Measurements from ENCODE around the gene OR52E1.
A peak's percentile ranks its signal among the peaks of the same experiment; 100 is the strongest.
"Not testable (repeated sequence)": the region's sequence is repeated elsewhere in the genome, so short reads cannot be mapped to it uniquely, and the experiment has no call there.

The OR52E1 gene
- total RNA-seq, result 0 to 0.44 (median 0) reads per million in 17 experiments

- no peak for DNase-seq
These were observed at the start of gene OR52E1 for GRCh38 chr11:5069272-5069671. OR52E1 (plus strand) TSS chr11:5069572.

- DNase-seq, result no peak
These were observed 47.4 kb upstream of the OR52E1 start for GRCh38 chr11:5021996-5022395.

- DNase-seq, result no peak
These were observed 32.7 kb upstream of the OR52E1 start for GRCh38 chr11:5036669-5037068.

DNA sequence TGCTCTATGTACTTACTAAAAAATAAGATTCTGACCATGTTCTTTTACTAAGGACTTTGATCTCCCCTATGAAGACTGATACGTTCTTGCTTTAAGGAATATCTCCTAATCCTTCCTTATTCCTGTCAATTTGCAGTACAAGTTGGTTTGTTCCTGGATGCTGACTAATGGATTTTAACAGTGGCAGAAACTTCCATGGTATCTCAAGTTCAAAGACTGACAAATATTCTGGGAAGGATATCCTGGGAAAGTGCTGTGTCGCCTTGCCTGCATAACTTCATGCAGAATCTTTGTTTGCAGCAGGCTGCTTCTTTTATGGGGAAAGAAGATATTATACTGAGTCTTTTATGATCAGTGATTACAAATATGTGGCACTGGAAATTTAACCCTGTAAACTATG, 31.4 kb upstream of the OR52E1 start:
- no peak for DNase-seq

DNA sequence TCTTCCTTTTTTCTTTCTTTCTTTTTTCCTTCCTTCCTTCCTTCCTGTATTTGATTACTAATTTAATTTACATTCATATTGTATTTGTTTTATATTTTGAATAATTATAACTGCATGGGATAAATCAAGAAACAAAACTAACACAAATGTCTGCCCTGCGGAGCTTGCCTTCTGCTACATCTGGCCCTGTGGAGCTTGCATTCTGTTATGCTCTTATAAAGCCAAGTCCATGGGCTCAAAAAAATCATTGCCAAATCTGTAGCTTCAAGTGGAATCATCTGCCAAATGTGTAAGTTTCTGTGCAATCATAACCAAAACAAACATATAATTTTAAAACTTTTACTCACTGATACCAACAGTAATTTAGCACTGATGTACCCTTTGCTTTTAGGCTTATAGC, 31.0 kb upstream of the OR52E1 start:
- DNase-seq, result no peak

DNA sequence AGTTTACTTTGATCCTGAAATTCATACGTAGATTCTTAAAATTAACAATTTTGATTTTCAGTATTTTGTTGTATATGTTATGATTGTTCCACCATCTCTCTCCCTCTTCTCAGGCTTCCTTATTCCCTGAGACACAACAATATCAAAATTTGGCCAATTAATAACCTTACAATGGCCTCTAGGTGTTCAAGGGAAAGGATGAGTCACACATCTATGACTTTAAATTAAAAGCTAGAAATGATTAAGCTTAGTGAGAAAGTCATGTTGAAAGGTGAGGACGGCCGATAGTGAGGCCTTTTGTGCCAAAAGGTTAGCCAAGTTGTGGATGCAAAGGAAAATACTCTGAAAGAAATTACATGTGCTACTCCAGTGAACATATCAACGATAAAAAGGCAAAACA, 28.5 kb upstream of the OR52E1 start:
- no peak for DNase-seq

- no peak for DNase-seq
These were observed 27.3 kb upstream of the OR52E1 start for GRCh38 chr11:5042091-5042490.

GRCh38 chr11:5043380-5043779, 26.0 kb upstream of the OR52E1 start:
- DNase-seq, result peak in 1 of 4 experiments; percentile 3

DNA sequence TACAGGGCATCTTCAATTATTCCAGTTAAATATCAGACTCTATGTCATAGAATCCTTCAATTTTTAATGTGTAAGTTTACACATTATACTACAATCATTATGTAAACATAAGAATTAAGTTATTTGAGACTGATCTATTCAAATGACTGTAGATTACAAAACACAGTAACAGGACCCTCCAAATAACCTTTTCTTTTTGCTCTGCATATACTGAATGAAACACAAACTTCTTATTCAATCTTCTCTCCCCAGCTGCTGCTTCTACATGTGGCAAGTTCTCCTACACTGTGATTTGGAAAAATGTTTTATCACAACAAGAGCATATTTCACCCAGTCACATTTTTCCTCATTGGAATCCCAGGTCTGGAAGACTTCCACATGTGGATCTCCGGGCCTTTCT, 23.1 kb upstream of the OR52E1 start, which contains the start of gene OR52J3:
OR52J3 (plus strand) TSS at position 301 of the 400 bp plus-strand sequence; CDS start at position 301, 0 bp downstream.
- no peak for DNase-seq

- DNase-seq, result no peak
These were observed 22.5 kb upstream of the OR52E1 start for GRCh38 chr11:5046754-5047330.

GRCh38 chr11:5058679-5059078, 10.7 kb upstream of the OR52E1 start:
- not testable (repeated sequence) for DNase-seq

GRCh38 chr11:5059391-5059790, 10.0 kb upstream of the OR52E1 start, which contains the start of gene OR52E2:
OR52E2 (minus strand) TSS chr11:5059627; CDS start chr11:5059627, 0 bp downstream.
- no peak for DNase-seq

DNA sequence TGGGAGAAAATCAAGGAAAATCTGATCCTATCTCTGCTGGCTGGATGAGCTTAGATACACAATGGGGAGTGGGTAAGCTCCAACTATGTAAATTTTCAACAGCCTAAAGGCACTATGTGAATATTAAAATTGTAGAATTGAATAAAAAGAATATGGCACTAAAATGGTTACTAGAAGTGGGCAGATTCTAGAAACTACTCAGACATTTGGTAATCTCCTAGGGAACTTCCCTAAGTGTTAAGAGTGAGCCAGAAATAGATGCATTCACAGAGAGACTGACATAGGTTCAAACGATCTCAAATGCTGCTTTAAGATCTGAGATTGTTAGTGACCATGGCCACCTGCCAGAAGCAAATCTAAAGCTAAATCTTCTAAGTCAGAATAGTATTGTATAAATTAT, 4.3 kb upstream of the OR52E1 start:
- peak in 2 of 4 experiments; percentile 1 to 3 for DNase-seq

DNA sequence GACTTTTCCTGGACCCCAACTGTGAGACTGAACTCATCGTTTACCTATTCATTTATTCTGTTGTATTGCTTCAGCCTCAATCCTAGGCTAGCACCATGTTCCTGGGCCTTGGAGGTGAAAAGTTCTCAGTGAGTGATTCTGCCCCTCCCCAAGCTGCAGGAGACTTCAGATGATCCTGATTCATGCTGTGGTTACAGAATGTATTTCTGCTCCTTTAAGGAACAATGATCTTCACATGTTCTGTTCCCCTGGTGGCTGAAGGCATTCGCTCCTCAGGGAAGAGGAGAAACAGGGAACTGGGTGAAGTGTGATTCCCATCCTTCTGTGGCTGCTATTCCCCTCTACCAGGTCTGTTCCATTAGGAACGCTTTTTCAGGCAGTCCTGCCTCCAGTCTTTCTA, 2.4 kb downstream of the OR52E1 start:
- DNase-seq, result no peak

DNA sequence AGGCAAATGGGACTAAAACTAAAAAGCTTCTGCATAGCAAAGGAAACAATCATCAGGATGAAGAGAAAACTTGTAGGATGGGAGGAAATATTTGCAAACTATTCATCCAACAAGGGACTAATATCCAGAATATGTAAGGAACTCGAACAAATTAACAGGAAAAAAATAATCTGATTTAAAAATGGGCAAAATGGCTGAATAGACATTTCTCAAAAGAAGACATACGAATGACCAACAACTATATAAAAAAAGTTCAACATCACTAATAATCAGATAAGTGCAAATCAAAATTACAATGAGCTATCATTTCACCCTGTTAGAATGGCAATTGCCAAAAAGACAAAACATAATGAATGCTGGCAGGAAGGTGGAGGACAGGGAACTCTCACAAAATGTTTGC, 12.0 kb downstream of the OR52E1 start:
- DNase-seq, result no peak

- DNase-seq, result no peak
These were observed 14.2 kb downstream of the OR52E1 start for GRCh38 chr11:5083602-5084001.

DNA sequence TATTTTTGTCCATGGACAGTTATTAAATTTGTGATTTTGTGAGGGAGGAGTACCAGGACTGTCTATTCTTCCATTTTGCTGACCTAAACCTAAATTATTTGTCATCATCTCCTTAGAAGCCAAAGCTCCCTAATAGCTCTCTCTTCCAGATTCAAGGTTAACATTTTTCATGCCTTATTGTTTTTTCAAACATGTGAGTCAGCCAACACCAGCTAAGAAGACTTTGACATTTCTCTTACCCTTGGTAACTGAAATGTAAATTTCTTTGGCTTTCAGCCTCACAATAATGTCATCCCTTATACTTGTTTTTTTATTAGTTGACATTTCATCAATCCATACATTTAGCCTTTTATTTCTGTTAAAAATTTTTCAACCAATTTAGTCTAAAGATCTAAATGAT, 19.2 kb downstream of the OR52E1 start:
- no peak for DNase-seq

GRCh38 chr11:5090668-5091067, 21.3 kb downstream of the OR52E1 start:
- no peak for DNase-seq

DNA sequence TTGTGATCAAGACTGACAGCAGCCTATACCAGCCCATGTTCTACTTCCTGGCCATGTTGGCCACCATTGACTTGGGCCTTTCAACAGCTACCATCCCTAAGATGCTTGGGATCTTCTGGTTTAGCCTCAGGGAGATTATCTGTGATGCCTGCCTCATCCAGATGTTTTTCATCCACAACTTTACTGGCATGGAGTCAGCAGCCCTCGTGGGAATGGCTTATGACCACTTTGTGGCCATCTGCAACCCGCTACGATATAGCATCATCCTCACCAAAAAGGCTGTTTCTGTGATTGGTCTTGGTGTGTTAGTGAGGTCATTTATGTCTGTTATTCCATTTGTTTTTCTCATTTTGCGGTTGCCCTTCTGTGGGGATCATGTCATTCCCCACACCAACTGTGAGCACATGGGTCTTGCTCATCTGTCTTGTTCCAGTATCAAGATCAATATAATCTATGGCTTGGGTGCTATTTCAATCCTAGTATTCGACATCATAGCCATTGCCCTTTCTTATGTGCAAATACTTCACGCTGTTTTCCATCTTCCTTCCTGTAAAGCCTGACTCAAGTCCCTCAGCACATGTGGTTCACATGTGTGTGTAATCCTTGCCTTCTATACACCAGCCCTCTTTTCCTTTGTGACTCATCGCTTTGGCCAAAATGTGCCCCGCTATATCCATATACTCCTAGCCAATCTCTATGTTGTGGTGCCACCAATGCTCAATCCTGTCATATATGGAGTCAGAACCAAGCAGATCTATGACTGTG, 23.6 kb downstream of the OR52E1 start:
- DNase-seq, result no peak

GRCh38 chr11:5096011-5096410, 26.6 kb downstream of the OR52E1 start:
- DNase-seq, result no peak

DNA sequence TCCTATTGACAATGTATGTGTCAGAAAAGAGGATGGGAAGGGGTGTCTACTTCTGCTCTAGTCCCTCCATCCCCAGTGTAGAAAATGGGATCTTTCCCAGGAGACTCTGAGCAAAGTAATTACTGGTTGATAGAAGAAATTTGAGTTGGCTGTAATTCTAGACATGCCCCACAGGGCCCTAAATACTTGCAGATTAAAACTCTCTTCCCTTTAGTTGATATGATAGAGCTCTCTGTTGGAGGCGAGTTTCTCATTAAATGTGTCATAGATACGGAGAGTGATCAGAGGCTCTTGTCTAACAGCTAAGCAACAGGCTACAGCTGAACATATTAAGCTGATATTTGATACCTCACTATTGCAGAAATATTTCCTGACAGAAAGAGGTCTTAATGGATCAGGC, 32.9 kb downstream of the OR52E1 start:
- no peak for DNase-seq

GRCh38 chr11:5103066-5103465, 33.7 kb downstream of the OR52E1 start:
- DNase-seq, result no peak

GRCh38 chr11:5107285-5107684, 37.9 kb downstream of the OR52E1 start:
- DNase-seq, result no peak

GRCh38 chr11:5115339-5115738, 46.0 kb downstream of the OR52E1 start:
- no peak for DNase-seq

Measured in suppressor macrophage (primary cell).